Prostate gland (tissue), 2 donors: ENCODE results near the gene SNX13. TPM values are rescaled to one million over a fixed set of nuclear protein-coding genes. Genes with fewer than 3 reads are reported as not detected.

Experiments used
- DNase-seq: peaks from one replicate; pipeline ENCODE4 v3.0.0-alpha.2; 2019; ENCODE audit warnings: low spot score
- H3K27ac ChIP-seq, 2 donors: fragments of 200-600 bp; sonication (generic); 2 replicates each; pipeline ENCODE4 v1.5.1; 2017 to 2019
- H3K27me3 ChIP-seq: fragments of 200-600 bp; sonication (generic); replicated peaks from 2 replicates; pipeline ENCODE4 v1.5.1; 2019; ENCODE audit not compliant: insufficient read depth
- H3K36me3 ChIP-seq, 2 donors: fragments of 200-600 bp; sonication (generic); 1 replicate in 1 of 2; 2 replicates in 1 of 2; pipeline versions ENCODE4 v1.5.1 to v1.8.1; 2017 to 2019
- H3K4me1 ChIP-seq: fragments of 200-600 bp; sonication (generic); replicated peaks from 2 replicates; pipeline ENCODE4 v1.5.1; 2019
- H3K4me3 ChIP-seq, 2 donors: fragments of 200-600 bp; sonication (generic); 2 replicates each; pipeline ENCODE4 v1.5.1; 2017 to 2019
- H3K9me3 ChIP-seq: fragments of 200-600 bp; sonication (generic); 2 replicates; pipeline ENCODE4 v1.5.1; 2017
- POLR2A ChIP-seq: fragments of 450-650 bp; IDR thresholded peaks from one replicate; pipeline ENCODE4 v1.6.1; 2016; ENCODE audit warnings: antibody characterized with exemption, mild to moderate bottlenecking
- POLR2AphosphoS5 ChIP-seq: sonication (generic); formaldehyde crosslinking; IDR thresholded peaks from one replicate; pipeline ENCODE4 v1.6.1; 2017; ENCODE audit warnings: antibody characterized with exemption
- WGBS: methylation state at CpG from one replicate; pipeline ENCODE4 v1.1.5; 2018; 5-methylcytosine and 5-hydroxymethylcytosine counted together
- intact Hi-C: fragments of 100-400 bp; cut with DNase I; formaldehyde crosslinking; loops from one replicate; pipeline ENCODE4 v1.14.2; 2022
- total RNA-seq, 2 donors: library from RNA; depleted of rRNA; stranded (reverse); fragments of >200 nt; gene quantifications; one replicate each; pipeline ENCODE4 v1.1.0, GENCODE V29; 2016
- TF ChIP-seq, protein P1 (sequence below), 4 experiments: fragments of 200-600 bp in 2 of 4; fragments of 450-650 bp in 2 of 4; sonication (generic) in 2 of 4; IDR thresholded peaks; 1 replicate in 3 of 4; 2 replicates in 1 of 4; pipeline ENCODE4 v1.5.1; 2016 to 2019; ENCODE audit warnings: antibody characterized with exemption in 4 of 4, mild to moderate bottlenecking in 2 of 4, moderate library complexity in 2 of 4

The SNX13 gene
- total RNA-seq, 2 donors from 2014 or later = 46.9 to 63.5 TPM

DNA sequence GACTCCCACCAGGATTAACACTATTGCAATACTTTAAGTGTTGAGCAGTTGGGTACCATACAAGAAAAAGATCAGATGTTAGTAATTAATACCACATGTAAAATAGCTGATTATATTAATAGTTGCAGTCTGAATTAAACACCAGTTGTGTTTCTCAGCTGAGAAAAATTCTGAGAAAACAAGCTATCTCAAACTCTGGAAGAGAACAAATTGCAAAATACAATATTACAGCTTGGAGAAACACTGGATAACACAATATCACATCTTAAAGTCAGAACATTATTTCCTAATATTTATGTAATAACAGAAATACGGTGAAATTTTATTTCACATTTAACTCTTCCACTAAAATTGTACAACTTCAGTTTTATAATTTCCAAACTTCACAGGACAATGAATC, 9.2 kb downstream of the SNX13 start:
- TF ChIP-seq POLR2AphosphoS5 (no peak), POLR2A (no peak)
- TF ChIP-seq, protein P1, sequence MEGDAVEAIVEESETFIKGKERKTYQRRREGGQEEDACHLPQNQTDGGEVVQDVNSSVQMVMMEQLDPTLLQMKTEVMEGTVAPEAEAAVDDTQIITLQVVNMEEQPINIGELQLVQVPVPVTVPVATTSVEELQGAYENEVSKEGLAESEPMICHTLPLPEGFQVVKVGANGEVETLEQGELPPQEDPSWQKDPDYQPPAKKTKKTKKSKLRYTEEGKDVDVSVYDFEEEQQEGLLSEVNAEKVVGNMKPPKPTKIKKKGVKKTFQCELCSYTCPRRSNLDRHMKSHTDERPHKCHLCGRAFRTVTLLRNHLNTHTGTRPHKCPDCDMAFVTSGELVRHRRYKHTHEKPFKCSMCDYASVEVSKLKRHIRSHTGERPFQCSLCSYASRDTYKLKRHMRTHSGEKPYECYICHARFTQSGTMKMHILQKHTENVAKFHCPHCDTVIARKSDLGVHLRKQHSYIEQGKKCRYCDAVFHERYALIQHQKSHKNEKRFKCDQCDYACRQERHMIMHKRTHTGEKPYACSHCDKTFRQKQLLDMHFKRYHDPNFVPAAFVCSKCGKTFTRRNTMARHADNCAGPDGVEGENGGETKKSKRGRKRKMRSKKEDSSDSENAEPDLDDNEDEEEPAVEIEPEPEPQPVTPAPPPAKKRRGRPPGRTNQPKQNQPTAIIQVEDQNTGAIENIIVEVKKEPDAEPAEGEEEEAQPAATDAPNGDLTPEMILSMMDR (IDR thresholded peaks at IDR 0.05) = no peak
- Histone ChIP-seq H3K27me3 (no peaks in the 10 kb centered on the region), H3K9me3 (no peaks in the 10 kb centered on the region), H3K36me3 (no peaks in the 10 kb centered on the region), H3K27ac (no peak overlapping the region), H3K4me3 (no peak overlapping the region), H3K4me1 (no peaks in the 10 kb centered on the region)
- intact Hi-C loops = no loop called here
- 84% methylated on average over 1 of the region's 1 CpG for WGBS
- DNase-seq = no peak

DNA sequence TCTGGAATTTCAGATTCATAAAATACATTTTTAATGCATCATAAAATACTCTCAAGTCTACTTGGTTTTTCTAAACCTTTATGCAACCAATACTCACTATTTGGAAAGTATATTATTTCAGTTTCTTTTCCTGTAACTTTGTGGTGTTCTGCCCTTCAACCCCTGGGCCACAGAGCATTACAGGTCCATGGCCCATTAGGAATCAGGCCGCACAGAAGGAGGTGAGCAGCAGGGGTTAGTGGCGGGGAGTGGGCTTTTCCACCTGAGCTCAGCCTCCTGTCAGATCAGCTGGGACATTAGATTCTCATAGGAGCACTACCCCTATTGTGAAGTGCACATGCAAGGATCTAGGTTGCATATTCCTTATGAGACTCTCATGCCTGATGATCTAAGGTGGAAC, 9.7 kb downstream of the SNX13 start:
- TF ChIP-seq POLR2AphosphoS5 (no peak), POLR2A (no peak)
- TF ChIP-seq, protein P1 (IDR thresholded peaks at IDR 0.05) = no peak
- Histone ChIP-seq H3K27me3 (no peaks in the 10 kb centered on the region), H3K4me1 (no peaks in the 10 kb centered on the region), H3K9me3 (no peaks in the 10 kb centered on the region), H3K4me3 (no peak overlapping the region), H3K27ac (no peak overlapping the region), H3K36me3 (no peaks in the 10 kb centered on the region)
- intact Hi-C loops = no loop called here
- 97% methylated on average over 2 of the region's 2 CpGs for WGBS
- DNase-seq = no peak

DNA sequence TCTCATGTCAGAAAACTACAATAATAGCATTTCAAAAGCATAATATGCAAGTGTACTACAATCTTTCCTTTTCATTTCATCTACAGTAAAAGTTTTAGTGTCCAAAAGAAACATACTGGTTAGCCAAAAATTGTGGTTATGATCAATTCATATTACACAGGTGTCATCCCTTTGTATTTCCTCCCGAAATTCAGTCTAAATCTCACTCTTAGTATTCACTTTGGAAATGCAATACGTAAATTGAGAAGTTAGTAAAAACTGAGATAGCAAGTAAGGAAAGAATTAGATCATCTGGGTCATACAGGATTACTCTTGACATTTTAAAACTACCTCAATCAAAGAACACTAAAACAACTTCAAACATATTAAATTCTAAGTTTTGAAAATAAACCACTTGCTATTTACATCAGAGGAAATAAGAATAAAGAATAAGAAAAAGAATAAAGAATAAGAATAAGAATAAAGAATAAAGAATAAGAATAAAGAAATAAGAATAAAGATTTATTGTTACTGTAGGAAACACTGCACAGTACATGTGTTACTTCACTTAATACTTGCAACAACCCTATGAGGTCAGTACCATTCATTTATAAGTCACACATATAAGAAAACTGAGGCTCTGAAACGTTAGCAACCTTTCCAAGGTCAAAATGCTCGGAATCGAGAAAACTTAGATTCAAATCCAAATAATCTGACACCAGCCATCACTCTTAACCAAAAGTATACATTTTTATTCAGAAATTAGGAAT, 10.5 kb downstream of the SNX13 start:
- 90% methylated on average over 5 of the region's 5 CpGs for WGBS
- no peaks in the 10 kb centered on the region for H3K36me3 ChIP-seq

DNA sequence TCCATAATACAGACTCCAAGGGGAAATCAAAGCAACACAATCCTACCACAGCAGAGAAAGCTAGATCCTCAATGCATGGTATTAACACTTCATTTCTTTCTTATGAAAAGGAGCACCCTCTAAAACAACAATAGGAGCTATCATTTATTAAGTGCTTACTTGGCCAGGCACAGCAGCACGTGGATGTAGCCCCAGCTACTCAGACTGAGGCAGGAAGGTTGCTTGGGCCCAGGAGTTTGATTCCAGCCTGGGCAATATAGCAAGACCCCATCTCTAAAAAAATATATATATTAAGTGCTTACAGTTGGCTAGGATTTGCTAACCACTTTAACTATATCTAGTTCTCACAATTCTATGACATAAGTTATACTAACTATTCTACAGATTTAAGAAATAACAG, 12.2 kb downstream of the SNX13 start:
- WGBS = 95% methylated on average over 1 of the region's 1 CpG
- H3K4me3 ChIP-seq = no peak overlapping the region
- H3K4me1 ChIP-seq = no peaks in the 10 kb centered on the region
- no peak for TF ChIP-seq POLR2A
- no peak for TF ChIP-seq POLR2AphosphoS5
- TF ChIP-seq, protein P1 (IDR thresholded peaks at IDR 0.05) = no peak
- no peak for DNase-seq
- no peaks in the 10 kb centered on the region for H3K36me3 ChIP-seq
- intact Hi-C loops = no loop called here
- no peaks in the 10 kb centered on the region for H3K9me3 ChIP-seq
- H3K27ac ChIP-seq = no peak overlapping the region
- no peaks in the 10 kb centered on the region for H3K27me3 ChIP-seq

More for the DNA sequence above, 10.5 kb downstream of the SNX13 start:
- intact Hi-C loops = no loop called here
- DNase-seq = no peak
- no peaks in the 10 kb centered on the region for H3K4me1 ChIP-seq
- no peak for TF ChIP-seq POLR2AphosphoS5
- no peak for TF ChIP-seq POLR2A
- TF ChIP-seq, protein P1 (IDR thresholded peaks at IDR 0.05) = no peak
- no peaks in the 10 kb centered on the region for H3K27me3 ChIP-seq
- H3K9me3 ChIP-seq = no peaks in the 10 kb centered on the region
- no peak overlapping the region for H3K4me3 ChIP-seq
- no peak overlapping the region for H3K27ac ChIP-seq

DNA sequence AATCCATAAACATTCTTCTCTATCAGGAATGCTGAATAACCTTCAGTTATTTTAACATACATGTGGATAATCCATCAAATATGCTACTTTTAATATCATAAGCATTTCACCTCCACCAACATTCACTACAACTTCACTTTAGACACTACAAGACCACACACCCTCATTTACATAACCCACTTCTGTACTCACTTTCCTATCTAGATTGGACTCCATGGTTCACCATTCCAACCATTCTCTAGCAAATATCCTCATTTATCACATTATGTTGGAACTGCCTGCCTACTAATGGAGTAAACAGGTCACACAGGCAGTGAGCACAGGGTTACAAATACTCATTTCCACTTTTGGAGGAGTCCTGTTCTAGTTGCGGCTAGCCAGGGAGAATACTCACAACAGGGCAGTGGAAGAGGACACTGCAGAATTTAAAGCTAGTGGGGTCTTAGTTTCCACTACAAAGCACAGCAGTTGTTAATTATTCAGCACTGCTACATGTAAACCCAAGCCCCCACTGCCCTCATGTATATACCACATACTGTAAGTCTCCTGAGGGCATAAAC, 18.4 kb downstream of the SNX13 start:
- H3K9me3 ChIP-seq = no peaks in the 10 kb centered on the region
- no peak overlapping the region for H3K27ac ChIP-seq
- H3K4me3 ChIP-seq = no peak overlapping the region
- TF ChIP-seq POLR2AphosphoS5 (no peak), POLR2A (no peak)
- TF ChIP-seq, protein P1 (IDR thresholded peaks at IDR 0.05) = no peak
- no peaks in the 10 kb centered on the region for H3K36me3 ChIP-seq
- no peaks in the 10 kb centered on the region for H3K27me3 ChIP-seq
- WGBS = 91% methylated on average over 1 of the region's 1 CpG
- H3K4me1 ChIP-seq = no peaks in the 10 kb centered on the region
- DNase-seq = no peak
- intact Hi-C loops = no loop called here
